KMS-11 (cell line): ENCODE data around the gene PIAS4.
A peak's percentile ranks its signal among the peaks of the same experiment; 100 is the strongest.

ENCODE experiments used
- H2AFZ ChIP-seq: fragments of 200-600 bp; sonication (generic); 2 replicates; pipeline ENCODE4 v1.6.1; 2016; ENCODE audit warnings: antibody characterized with exemption, mixed run types, low read depth
- H3K27ac ChIP-seq: fragments of 200-600 bp; sonication (generic); 2 replicates; pipeline ENCODE4 v1.6.1; 2016; ENCODE audit warnings: mild to moderate bottlenecking, mixed run types
- H3K27me3 ChIP-seq: fragments of 200-600 bp; sonication (generic); 2 replicates; pipeline ENCODE4 v1.6.1; 2017; ENCODE audit warnings: mild to moderate bottlenecking, low read depth, mixed run types, moderate library complexity; ENCODE audit not compliant: insufficient read depth
- H3K36me3 ChIP-seq: fragments of 200-600 bp; sonication (generic); 2 replicates; pipeline ENCODE4 v1.6.1; 2017; ENCODE audit warnings: mild to moderate bottlenecking, mixed run types; ENCODE audit not compliant: insufficient read depth
- H3K4me1 ChIP-seq: fragments of 200-600 bp; sonication (generic); 2 replicates; pipeline ENCODE4 v1.6.1; 2016; ENCODE audit warnings: mild to moderate bottlenecking, low read depth, mixed run types; ENCODE audit not compliant: poor library complexity, severe bottlenecking
- H3K4me2 ChIP-seq: fragments of 200-600 bp; sonication (generic); 2 replicates; pipeline ENCODE4 v1.7.0; 2016; ENCODE audit warnings: mild to moderate bottlenecking, mixed run types
- H3K4me3 ChIP-seq: fragments of 200-600 bp; sonication (generic); IDR thresholded peaks from 2 replicates; pipeline ENCODE4 v1.6.1; 2017; ENCODE audit warnings: low read depth, low read length, mixed read lengths; ENCODE audit not compliant: insufficient read depth
- H3K79me2 ChIP-seq: fragments of 200-600 bp; sonication (generic); 2 replicates; pipeline ENCODE4 v1.6.1; 2016; ENCODE audit warnings: low read depth, mixed run types; ENCODE audit not compliant: insufficient read depth
- H3K9ac ChIP-seq: fragments of 200-600 bp; sonication (generic); 2 replicates; pipeline ENCODE4 v1.6.1; 2016; ENCODE audit warnings: mild to moderate bottlenecking, mixed run types
- H4K20me1 ChIP-seq: fragments of 200-600 bp; sonication (generic); 2 replicates; pipeline ENCODE4 v1.6.1; 2016; ENCODE audit warnings: mild to moderate bottlenecking, mixed run types; ENCODE audit not compliant: insufficient read depth
- TF ChIP-seq, protein P1 (sequence below): fragments of 200-600 bp; sonication (generic); conservative IDR thresholded peaks from 2 replicates; pipeline ENCODE4 v1.6.1; 2017; ENCODE audit warnings: low read depth, mild to moderate bottlenecking, antibody characterized with exemption, low read length, moderate library complexity, mixed read lengths

PIAS4 gene

DNA sequence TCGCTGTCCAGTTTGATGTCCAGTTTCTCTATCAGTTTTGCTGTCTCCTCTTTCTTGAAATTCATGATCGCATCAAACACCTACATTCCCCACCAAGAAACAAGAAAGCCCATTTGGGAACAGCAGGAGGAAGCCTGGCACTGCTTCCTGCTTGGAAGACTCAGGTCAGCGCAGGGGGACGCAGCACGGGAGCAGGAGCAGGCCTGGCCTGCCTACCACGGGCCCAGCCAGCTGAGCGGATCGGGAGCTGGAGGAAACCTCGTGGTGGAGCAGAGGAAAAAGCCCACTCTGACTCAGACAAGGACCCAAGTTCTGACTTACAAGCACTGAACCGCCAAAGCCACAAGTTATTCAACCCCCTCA is 26.2 kb upstream of the PIAS4 start:
- no peak overlapping the region for H3K9ac ChIP-seq
- no peak overlapping the region for H3K4me2 ChIP-seq
- peaks cover 75% of the 10 kb centered on the region for H3K79me2 ChIP-seq
- H3K4me1 ChIP-seq = peaks cover 18% of the 10 kb centered on the region
- H2AFZ ChIP-seq = no peak overlapping the region
- peaks cover 32% of the 10 kb centered on the region for H4K20me1 ChIP-seq
- TF ChIP-seq, protein P1, sequence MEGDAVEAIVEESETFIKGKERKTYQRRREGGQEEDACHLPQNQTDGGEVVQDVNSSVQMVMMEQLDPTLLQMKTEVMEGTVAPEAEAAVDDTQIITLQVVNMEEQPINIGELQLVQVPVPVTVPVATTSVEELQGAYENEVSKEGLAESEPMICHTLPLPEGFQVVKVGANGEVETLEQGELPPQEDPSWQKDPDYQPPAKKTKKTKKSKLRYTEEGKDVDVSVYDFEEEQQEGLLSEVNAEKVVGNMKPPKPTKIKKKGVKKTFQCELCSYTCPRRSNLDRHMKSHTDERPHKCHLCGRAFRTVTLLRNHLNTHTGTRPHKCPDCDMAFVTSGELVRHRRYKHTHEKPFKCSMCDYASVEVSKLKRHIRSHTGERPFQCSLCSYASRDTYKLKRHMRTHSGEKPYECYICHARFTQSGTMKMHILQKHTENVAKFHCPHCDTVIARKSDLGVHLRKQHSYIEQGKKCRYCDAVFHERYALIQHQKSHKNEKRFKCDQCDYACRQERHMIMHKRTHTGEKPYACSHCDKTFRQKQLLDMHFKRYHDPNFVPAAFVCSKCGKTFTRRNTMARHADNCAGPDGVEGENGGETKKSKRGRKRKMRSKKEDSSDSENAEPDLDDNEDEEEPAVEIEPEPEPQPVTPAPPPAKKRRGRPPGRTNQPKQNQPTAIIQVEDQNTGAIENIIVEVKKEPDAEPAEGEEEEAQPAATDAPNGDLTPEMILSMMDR = no peak
- H3K27ac ChIP-seq = no peak overlapping the region
- peaks cover 61% of the 10 kb centered on the region for H3K36me3 ChIP-seq
- H3K4me3 ChIP-seq = no peak overlapping the region
- H3K27me3 ChIP-seq = no peaks in the 10 kb centered on the region

DNA sequence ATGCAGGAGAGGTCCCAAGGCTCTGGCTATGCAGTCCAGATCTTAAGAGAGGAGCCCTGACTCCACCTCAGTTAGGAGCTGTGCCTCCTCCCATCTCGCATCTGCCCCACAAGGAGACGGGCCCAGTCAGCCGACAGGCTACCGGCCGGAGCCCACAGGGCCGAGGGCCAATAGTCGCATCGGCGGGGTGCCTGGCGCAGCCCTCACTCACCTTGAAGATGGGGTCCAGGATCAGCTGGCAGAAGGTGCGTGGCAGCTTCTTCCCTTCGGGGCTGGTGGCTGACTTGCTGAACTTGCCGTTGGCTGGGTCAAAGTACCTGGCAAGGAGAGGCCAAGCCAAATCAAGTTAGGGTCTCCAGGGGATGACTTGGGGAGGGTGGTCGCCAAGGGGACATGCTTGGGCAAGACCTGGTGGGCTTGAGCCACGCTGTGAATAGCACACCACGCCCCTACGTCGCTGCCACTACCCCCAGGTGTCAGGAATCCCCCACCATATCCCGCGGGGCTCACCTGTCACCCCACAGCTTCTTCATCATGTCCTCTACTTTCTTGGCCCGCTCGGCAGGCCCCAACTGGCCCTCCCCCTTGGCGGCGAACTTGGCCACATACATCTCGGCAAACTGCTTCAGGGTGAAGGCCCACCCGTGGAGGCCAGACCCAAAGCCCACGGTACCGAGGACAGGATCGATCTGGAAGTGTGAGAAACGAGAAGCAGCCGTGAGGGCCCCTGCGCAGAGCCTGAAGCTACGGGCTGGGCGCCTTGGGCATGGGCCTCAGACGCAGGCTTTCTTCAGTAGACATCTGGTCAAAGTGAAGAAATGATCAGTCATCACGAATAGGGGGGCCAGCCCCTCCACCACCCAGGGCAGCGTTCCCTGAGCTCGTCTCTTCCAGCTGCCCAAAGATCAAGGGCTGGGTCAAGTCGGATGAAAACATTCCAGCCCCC is 25.5 kb upstream of the PIAS4 start:
- H3K27ac ChIP-seq = no peak overlapping the region
- H4K20me1 ChIP-seq = peaks cover 32% of the 10 kb centered on the region
- peaks cover 61% of the 10 kb centered on the region for H3K36me3 ChIP-seq
- peaks cover 72% of the 10 kb centered on the region for H3K79me2 ChIP-seq
- no peak overlapping the region for H3K9ac ChIP-seq
- no peak overlapping the region for H3K4me2 ChIP-seq
- no peak overlapping the region for H2AFZ ChIP-seq
- H3K4me3 ChIP-seq = no peak overlapping the region
- no peaks in the 10 kb centered on the region for H3K27me3 ChIP-seq
- TF ChIP-seq, protein P1 = no peak
- peaks cover 23% of the 10 kb centered on the region for H3K4me1 ChIP-seq

DNA sequence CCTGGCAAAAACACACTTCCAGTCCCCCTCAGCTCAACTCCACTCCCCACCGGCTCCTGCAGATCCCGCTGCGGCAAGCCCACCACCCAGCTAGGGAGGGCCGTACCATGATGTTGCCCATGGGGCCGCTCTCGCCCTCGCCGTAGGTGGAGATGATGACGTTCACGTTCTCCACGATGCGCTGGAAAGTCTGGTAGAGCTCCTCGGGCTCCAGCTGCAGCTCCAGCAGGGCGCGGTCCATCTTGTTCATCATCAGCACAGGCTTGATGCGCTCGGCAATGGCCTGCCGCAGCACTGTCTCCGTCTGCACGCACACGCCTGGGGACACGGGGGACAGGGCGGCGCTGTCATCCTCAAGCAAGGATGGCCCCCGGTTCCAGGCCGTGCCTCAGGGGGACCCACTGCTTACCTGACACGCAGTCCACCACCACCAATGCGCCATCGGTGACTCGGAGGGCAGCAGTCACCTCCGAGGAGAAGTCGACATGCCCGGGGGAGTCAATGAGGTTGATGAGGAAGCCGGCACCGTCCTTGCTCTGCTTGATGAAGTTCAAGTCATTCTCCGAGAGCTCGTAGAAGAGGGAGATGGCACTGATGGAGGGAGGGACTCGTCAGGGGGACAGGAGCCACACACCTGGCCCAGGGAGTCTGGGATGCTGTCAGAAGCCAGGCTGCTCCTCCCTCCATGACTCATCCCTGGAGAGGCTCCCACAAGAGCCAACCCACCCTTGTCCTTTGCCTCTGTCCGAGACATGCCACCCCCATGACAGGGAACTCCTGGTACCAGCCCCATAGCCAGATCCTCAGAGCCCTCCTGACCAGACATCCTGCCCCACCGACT is 24.6 kb upstream of the PIAS4 start:
- peaks cover 54% of the 10 kb centered on the region for H3K36me3 ChIP-seq
- no peak overlapping the region; the same call in 1 of the 2 replicates for H3K27ac ChIP-seq
- H2AFZ ChIP-seq = no peak overlapping the region
- H3K79me2 ChIP-seq = peaks cover 65% of the 10 kb centered on the region
- H3K27me3 ChIP-seq = no peaks in the 10 kb centered on the region
- H3K4me1 ChIP-seq = peaks cover 30% of the 10 kb centered on the region
- TF ChIP-seq, protein P1 = no peak
- peak overlapping the region; percentile 94; the same call in 1 of the 2 replicates for H3K4me2 ChIP-seq
- H3K9ac ChIP-seq = no peak overlapping the region
- no peak overlapping the region for H3K4me3 ChIP-seq
- H4K20me1 ChIP-seq = peaks cover 30% of the 10 kb centered on the region

DNA sequence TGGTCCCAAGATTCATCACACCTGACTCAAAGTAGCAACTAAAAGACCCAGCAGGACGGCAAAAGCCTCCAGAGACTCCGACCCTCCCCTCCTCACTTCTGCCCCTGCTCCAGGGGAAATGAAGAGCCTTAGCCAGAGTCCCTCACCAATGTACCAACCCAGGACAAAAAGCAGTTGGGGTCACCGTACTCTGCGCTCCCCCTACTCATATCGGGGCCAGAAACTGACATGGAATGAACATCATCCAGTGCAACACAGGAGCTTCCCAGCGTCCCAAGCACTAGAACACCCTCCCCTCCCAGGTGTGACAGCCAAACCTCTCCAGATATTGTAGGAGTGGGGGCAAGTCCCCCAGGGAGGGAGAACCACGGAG is 24.0 kb upstream of the PIAS4 start:
- H3K36me3 ChIP-seq = peaks cover 50% of the 10 kb centered on the region
- H3K27ac ChIP-seq = no peak overlapping the region; the same call in 1 of the 2 replicates
- peaks cover 36% of the 10 kb centered on the region for H3K4me1 ChIP-seq
- TF ChIP-seq, protein P1 = no peak
- H3K4me3 ChIP-seq = no peak overlapping the region
- H3K79me2 ChIP-seq = peaks cover 63% of the 10 kb centered on the region
- H3K4me2 ChIP-seq = peak overlapping the region; percentile 94
- H4K20me1 ChIP-seq = peaks cover 25% of the 10 kb centered on the region
- H3K27me3 ChIP-seq = no peaks in the 10 kb centered on the region
- H2AFZ ChIP-seq = no peak overlapping the region
- no peak overlapping the region for H3K9ac ChIP-seq
